Panc1 (cell line): ENCODE data around the gene FAM107B. TPM values are rescaled to one million over a fixed set of nuclear protein-coding genes. Genes with fewer than 3 reads are reported as not detected.

Source experiments
- ATAC-seq: fragments of 200-7000 bp; cut with Tn5 transposase; 2 replicates; pipeline ENCODE4 v1.9.1; 2020; ENCODE audit warnings: mild to moderate bottlenecking, moderate library complexity
- BruUV-seq: library from RNA; stranded (reverse); fragments of 400-500 nt; replicated peaks from 2 replicates; lab custom pipeline; 2021; lab: Mats Ljungman, UMichigan
- CTCF ChIA-PET: fragments of 300-600 bp; sonication (Branson Sonifier 250); formaldehyde crosslinking; loops from one replicate; lab custom pipeline; 2022; ENCODE audit warnings: antibody characterized with exemption; lab: Charles Lee
- POLR2A ChIA-PET: fragments of 300-600 bp; sonication (Branson Sonifier 250); formaldehyde crosslinking; loops from one replicate; lab custom pipeline; 2022; ENCODE audit warnings: antibody characterized with exemption; lab: Charles Lee
- DNase-seq: peaks from one replicate; pipeline ENCODE4 v3.0.0-alpha.2; 2010; ENCODE audit warnings: low read depth, low spot score
- H3K27ac ChIP-seq: 2 replicates; pipeline ENCODE4 v1.5.1; 2011; ENCODE audit warnings: mild to moderate bottlenecking, low read length, inconsistent platforms
- H3K27me3 ChIP-seq: fragments of 200-500 bp; sonication (Bioruptor generic); 2 replicates; pipeline ENCODE4 v1.6.0; 2014; ENCODE audit warnings: low read length, inconsistent platforms; ENCODE audit not compliant: control insufficient read depth, insufficient read depth
- H3K36me3 ChIP-seq: fragments of 200-500 bp; sonication (Bioruptor generic); 2 replicates; pipeline ENCODE4 v1.5.1; 2014; ENCODE audit warnings: inconsistent platforms, mild to moderate bottlenecking, low read length, moderate library complexity; ENCODE audit not compliant: control insufficient read depth, insufficient read depth
- H3K4me1 ChIP-seq: 2 replicates; pipeline ENCODE4 v1.5.1; 2011; ENCODE audit warnings: inconsistent platforms, mild to moderate bottlenecking, low read length, moderate library complexity; ENCODE audit not compliant: control insufficient read depth, insufficient read depth
- H3K4me3 ChIP-seq, 2 experiments: 2 replicates each; pipeline ENCODE4 v1.5.1; 2011 to 2012; ENCODE audit warnings: low read depth in 2 of 2, low read length in 2 of 2, mild to moderate bottlenecking in 2 of 2, inconsistent platforms in 1 of 2, moderate library complexity in 1 of 2
- H3K9me3 ChIP-seq: fragments of 200-500 bp; sonication (Bioruptor generic); 2 replicates; pipeline ENCODE4 v1.5.1; 2014; ENCODE audit warnings: low read depth, mild to moderate bottlenecking, inconsistent platforms, low read length, moderate library complexity; ENCODE audit not compliant: control insufficient read depth, insufficient read depth
- POLR2AphosphoS5 ChIP-seq: IDR thresholded peaks from 2 replicates; pipeline ENCODE4 v1.6.1; 2012; ENCODE audit warnings: mild to moderate bottlenecking, low read depth, low read length, moderate library complexity
- SIN3A ChIP-seq: IDR thresholded peaks from 2 replicates; pipeline ENCODE4 v1.6.1; 2012; ENCODE audit warnings: low read depth, mild to moderate bottlenecking, low read length, moderate library complexity, borderline replicate concordance; ENCODE audit not compliant: insufficient read depth
- TCF7L2 ChIP-seq: IDR thresholded peaks from 2 replicates; pipeline ENCODE4 v1.6.1; 2011; ENCODE audit warnings: mild to moderate bottlenecking, low read depth, low read length, inconsistent platforms
- in situ Hi-C: cut with HindIII; loops from 2 replicates; pipeline ENCODE4 v1.10.0; 2016; ENCODE audit warnings: low sequenced_read_pairs, low pct_unique_long_range_greater_than_20kb
- intact Hi-C: fragments of 100-400 bp; cut with micrococcal nuclease; formaldehyde crosslinking; loops from one replicate; pipeline ENCODE4 v1.10.0; 2022; ENCODE audit not compliant: unreplicated experiment
- total RNA-seq: library from RNA; stranded (reverse); gene quantifications from one replicate; pipeline ENCODE4 v1.2.1, GENCODE V29; 2021; ENCODE audit not compliant: unreplicated experiment
- TF ChIP-seq, protein P1 (sequence below): fragments of 450-650 bp; IDR thresholded peaks from 2 replicates; pipeline ENCODE4 v1.5.1; 2017; ENCODE audit warnings: mild to moderate bottlenecking
- TF ChIP-seq, protein P2 (sequence below), 2 experiments: IDR thresholded peaks; 2 replicates each; pipeline ENCODE4 v1.6.1; 2011 to 2012; ENCODE audit warnings: low read depth in 2 of 2, control low read depth in 1 of 2, low read length in 1 of 2, mild to moderate bottlenecking in 1 of 2, moderate library complexity in 1 of 2; ENCODE audit not compliant: insufficient read depth in 1 of 2

The FAM107B gene
- total RNA-seq, 1 experiment from 2014 or later: 13.4 TPM

DNA sequence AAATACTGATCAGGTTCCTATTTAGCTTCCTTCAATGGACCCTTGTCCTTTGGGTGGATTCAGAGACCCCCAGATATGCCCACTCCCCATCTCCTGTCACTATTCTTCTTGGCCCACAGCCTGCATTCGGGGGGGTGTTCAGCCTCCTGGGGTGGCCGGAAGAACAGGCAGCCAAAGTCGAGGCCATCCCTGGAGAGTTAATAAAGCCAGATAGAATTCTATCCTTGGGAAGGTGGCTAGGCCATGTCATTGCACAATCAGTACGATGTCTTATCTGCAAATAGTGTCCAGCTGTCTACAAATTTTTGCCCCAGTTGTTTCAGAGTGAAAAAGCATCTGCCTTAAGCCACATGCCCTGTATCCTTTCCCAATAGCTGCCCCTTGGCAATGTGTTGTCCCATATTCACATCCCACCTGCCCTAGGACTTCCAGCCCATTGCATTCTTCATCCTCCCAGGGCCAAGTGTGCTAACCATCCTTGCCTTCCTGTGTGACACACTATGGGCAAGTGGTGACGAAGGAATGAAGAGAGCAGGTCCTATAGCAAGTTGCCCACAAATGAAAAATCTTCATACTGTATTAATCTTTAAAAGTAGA, 9.9 kb upstream of the FAM107B start:
- intact Hi-C loops: no loop called here
- ChIA-PET CTCF (no interaction called here), POLR2A (no interaction called here)
- H3K9me3 ChIP-seq: no peaks in the 10 kb centered on the region
- in situ Hi-C loops: no loop called here
- H3K36me3 ChIP-seq: no peaks in the 10 kb centered on the region
- no peaks in the 10 kb centered on the region; the same call in 1 of the 2 replicates for H3K27me3 ChIP-seq
- H3K27ac ChIP-seq: no peak overlapping the region
- TF ChIP-seq TCF7L2 (no peak), POLR2AphosphoS5 (no peak), SIN3A (no peak)
- TF ChIP-seq, protein P1, sequence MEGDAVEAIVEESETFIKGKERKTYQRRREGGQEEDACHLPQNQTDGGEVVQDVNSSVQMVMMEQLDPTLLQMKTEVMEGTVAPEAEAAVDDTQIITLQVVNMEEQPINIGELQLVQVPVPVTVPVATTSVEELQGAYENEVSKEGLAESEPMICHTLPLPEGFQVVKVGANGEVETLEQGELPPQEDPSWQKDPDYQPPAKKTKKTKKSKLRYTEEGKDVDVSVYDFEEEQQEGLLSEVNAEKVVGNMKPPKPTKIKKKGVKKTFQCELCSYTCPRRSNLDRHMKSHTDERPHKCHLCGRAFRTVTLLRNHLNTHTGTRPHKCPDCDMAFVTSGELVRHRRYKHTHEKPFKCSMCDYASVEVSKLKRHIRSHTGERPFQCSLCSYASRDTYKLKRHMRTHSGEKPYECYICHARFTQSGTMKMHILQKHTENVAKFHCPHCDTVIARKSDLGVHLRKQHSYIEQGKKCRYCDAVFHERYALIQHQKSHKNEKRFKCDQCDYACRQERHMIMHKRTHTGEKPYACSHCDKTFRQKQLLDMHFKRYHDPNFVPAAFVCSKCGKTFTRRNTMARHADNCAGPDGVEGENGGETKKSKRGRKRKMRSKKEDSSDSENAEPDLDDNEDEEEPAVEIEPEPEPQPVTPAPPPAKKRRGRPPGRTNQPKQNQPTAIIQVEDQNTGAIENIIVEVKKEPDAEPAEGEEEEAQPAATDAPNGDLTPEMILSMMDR: no peak
- TF ChIP-seq, protein P2, sequence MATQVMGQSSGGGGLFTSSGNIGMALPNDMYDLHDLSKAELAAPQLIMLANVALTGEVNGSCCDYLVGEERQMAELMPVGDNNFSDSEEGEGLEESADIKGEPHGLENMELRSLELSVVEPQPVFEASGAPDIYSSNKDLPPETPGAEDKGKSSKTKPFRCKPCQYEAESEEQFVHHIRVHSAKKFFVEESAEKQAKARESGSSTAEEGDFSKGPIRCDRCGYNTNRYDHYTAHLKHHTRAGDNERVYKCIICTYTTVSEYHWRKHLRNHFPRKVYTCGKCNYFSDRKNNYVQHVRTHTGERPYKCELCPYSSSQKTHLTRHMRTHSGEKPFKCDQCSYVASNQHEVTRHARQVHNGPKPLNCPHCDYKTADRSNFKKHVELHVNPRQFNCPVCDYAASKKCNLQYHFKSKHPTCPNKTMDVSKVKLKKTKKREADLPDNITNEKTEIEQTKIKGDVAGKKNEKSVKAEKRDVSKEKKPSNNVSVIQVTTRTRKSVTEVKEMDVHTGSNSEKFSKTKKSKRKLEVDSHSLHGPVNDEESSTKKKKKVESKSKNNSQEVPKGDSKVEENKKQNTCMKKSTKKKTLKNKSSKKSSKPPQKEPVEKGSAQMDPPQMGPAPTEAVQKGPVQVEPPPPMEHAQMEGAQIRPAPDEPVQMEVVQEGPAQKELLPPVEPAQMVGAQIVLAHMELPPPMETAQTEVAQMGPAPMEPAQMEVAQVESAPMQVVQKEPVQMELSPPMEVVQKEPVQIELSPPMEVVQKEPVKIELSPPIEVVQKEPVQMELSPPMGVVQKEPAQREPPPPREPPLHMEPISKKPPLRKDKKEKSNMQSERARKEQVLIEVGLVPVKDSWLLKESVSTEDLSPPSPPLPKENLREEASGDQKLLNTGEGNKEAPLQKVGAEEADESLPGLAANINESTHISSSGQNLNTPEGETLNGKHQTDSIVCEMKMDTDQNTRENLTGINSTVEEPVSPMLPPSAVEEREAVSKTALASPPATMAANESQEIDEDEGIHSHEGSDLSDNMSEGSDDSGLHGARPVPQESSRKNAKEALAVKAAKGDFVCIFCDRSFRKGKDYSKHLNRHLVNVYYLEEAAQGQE (IDR thresholded peaks at IDR 0.05; ENCODE audit: insufficient read depth in 1 of 2, low read depth in 2 of 2, low read length in 1 of 2): no peak
- H3K4me1 ChIP-seq: no peaks in the 10 kb centered on the region
- DNase-seq (no peak), ATAC-seq (no peak)
- H3K4me3 ChIP-seq: no peak overlapping the region
- BruUV-seq: no TSS peak

DNA sequence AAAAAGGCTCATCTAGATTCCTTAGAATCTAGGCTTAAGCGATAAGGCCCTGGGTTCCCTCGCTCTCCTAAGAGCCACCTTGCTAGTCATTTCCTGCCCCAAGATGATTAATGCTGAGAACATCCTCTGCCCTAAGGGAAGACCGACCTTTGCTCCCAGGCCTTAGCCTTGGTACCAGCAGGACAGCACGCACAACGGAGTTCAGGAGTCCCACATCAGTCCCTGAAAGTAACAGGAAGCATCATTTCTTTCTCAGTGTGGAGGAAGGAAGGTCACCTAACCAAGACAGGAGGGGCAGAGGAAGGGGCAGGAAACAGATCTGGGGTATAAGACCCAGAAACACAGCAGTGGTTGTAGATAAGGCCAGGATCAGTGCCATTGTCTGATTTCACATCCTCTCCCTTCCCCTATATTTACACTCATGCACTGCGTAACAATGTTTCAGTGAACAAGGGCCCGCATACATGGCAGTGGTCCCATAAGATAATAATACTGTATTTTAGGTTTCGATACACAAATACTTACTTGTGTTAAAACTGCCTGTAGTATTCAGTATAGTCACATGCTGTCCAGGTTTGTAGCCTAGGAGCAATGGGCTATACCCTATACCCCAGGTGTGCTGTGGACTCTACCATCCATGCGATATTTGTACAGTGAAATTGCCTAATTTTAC, 8.1 kb upstream of the FAM107B start:
- TF ChIP-seq, protein P2 (IDR thresholded peaks at IDR 0.05; ENCODE audit: insufficient read depth in 1 of 2, low read depth in 2 of 2, low read length in 1 of 2): no peak
- TF ChIP-seq, protein P1: no peak
- TF ChIP-seq SIN3A: no peak
- no peak for TF ChIP-seq TCF7L2
- no peak for TF ChIP-seq POLR2AphosphoS5
- ATAC-seq (peak; percentile 84), DNase-seq (peak; percentile 46)
- ChIA-PET POLR2A (interaction anchor here (0.7 kb wide), 1 partner anchor 19 kb away, joined by 14 read pairs; no protein-coding TSS in a partner anchor), CTCF (interaction anchor here (0.7 kb wide), 1 partner anchor 40 kb away, joined by 8 read pairs; no protein-coding TSS in a partner anchor)
- intact Hi-C loops (no loop called here), in situ Hi-C loops (no loop called here)
- Histone ChIP-seq H3K36me3 (no peaks in the 10 kb centered on the region), H3K4me1 (no peaks in the 10 kb centered on the region), H3K27me3 (no peaks in the 10 kb centered on the region; the same call in 1 of the 2 replicates), H3K4me3 (no peak overlapping the region), H3K9me3 (no peaks in the 10 kb centered on the region), H3K27ac (no peak overlapping the region)
- BruUV-seq: no TSS peak
